Limb (tissue), 2 donors: ENCODE data around the gene WDR5.

Source experiments
- DNase-seq, 2 donors: peaks; one replicate each; pipeline ENCODE4 v3.0.0-alpha.2; 2016; ENCODE audit errors: extremely low spot score in 2 of 2

WDR5 gene

GRCh38 chr9:134187110-134187531 is 51.2 kb downstream of the WDR5 start:
- DNase-seq, result peak in 1 of 2 donors; percentile 31

- DNase-seq, result peak in 1 of 2 donors; percentile 31
Measured at GRCh38 chr9:134187891-134188385, 52.1 kb downstream of the WDR5 start.

GRCh38 chr9:134188386-134189144 is 52.7 kb downstream of the WDR5 start:
- peak in 1 of 2 donors; percentile 83 for DNase-seq

- DNase-seq, result peak in 1 of 2 donors; percentile 68
Measured at GRCh38 chr9:134189145-134189469, 53.2 kb downstream of the WDR5 start.

- DNase-seq, result peak in 1 of 2 donors; percentile 61
Measured at GRCh38 chr9:134189470-134190231, 53.8 kb downstream of the WDR5 start.

GRCh38 chr9:134190232-134191121 is 54.6 kb downstream of the WDR5 start:
- peak in 1 of 2 donors; percentile 26 for DNase-seq

- DNase-seq, result no peak
Measured at GRCh38 chr9:134191455-134192209, 55.8 kb downstream of the WDR5 start.

- DNase-seq, result peak in 1 of 2 donors; percentile 21
Measured at GRCh38 chr9:134192311-134192950, 56.5 kb downstream of the WDR5 start.

- peak in 1 of 2 donors; percentile 21 for DNase-seq
Measured at GRCh38 chr9:134192951-134193731, 57.3 kb downstream of the WDR5 start.

- peak in 1 of 2 donors; percentile 19 for DNase-seq
Measured at GRCh38 chr9:134193912-134194535, 58.1 kb downstream of the WDR5 start.

GRCh38 chr9:134195558-134195957 is 59.7 kb downstream of the WDR5 start:
- DNase-seq, result no peak

- DNase-seq, result no peak
Measured at GRCh38 chr9:134196911-134197310, 61.0 kb downstream of the WDR5 start.

- DNase-seq, result no peak
Measured at GRCh38 chr9:134198791-134199190, 62.9 kb downstream of the WDR5 start.

GRCh38 chr9:134200730-134201129 is 64.8 kb downstream of the WDR5 start:
- no peak for DNase-seq

- no peak for DNase-seq
Measured at GRCh38 chr9:134203224-134203623, 67.3 kb downstream of the WDR5 start.

- no peak for DNase-seq
Measured at GRCh38 chr9:134204041-134204440, 68.2 kb downstream of the WDR5 start.

GRCh38 chr9:134204991-134205578 is 69.2 kb downstream of the WDR5 start:
- DNase-seq, result no peak

GRCh38 chr9:134205672-134206310 is 69.9 kb downstream of the WDR5 start:
- peak; percentile 79 to 84 for DNase-seq
